ENCODE data around the gene MIB1.

Gene MIB1

DNA sequence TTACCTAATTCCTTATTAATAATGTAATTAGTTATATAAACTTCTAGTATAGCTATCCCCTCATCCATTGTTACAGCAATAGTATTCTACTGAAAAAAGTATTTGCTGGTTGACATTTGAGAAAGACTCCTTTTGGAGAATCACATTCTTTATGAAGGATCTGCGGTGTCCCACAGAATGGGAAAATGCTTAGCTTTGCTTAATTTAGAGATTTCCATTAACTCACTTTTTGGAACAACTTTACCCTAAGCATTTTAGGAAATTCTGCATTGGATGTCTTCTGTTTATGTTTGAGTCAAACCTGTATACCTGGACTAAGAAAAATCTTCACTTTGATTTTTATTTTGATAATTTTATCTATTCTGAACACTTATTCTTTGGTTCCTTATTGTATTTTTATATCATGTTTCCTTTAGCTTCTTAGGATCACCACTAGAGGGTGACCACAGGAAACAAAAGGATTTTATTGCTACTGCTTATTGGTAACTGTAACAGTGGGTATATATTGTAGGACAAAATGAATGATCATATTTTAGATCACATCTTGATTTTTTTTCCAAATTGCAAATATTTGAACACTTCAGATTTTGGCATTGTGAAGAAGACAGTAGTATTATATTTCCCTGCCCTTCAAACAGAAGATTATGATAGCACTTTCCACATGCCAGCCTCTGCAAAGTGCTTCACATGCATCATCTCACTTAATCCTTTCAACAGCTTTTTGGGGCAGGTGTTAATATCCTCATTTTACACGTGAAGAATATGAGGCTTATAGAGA is 79.6 kb downstream of the MIB1 start:
- DNase-seq (ENCODE audit: low read depth), result no peak

- DNase-seq (ENCODE audit: low read depth), result no peak
Observed at GRCh38 chr18:21820811-21821143, 80.2 kb downstream of the MIB1 start.

- DNase-seq (ENCODE audit: low read depth), result no peak
Observed at GRCh38 chr18:21823848-21824247, 83.3 kb downstream of the MIB1 start.

- DNase-seq (ENCODE audit: low read depth), result no peak
Observed at GRCh38 chr18:21826196-21826595, 85.6 kb downstream of the MIB1 start.

DNA sequence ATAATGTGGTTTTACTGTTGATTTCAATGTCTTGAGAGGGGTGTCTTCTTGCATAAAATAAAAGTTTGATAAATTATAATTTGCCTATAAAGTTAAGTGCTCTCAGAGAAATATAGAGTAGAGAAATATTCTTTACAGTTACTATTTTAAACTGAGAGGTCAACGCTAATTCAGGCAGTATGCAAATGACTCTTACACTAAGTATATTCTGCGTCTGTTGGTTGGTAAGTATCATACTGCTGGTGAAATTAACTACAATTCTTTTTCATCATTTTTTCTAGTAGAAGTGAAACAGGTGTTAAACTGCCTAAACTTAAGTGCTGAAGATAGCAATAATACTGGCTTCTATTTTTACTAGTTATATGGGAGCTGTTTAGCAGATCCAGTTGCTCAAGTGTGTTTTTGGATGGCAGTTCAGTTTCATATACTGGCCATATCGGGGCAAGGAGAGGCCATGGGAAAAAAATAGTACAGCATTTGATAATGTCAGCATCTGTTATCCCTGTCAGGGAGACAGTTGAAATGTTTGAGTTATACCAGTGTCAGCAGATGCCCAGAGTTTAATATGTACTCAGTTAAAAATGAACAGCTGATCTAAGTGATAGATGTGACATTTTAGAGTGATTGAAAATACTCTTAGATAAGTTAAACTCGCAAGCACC is 86.2 kb downstream of the MIB1 start:
- DNase-seq (ENCODE audit: low read depth), result no peak

- no peak for DNase-seq (ENCODE audit: low read depth)
Observed at GRCh38 chr18:21830532-21830931, 89.9 kb downstream of the MIB1 start.

DNA sequence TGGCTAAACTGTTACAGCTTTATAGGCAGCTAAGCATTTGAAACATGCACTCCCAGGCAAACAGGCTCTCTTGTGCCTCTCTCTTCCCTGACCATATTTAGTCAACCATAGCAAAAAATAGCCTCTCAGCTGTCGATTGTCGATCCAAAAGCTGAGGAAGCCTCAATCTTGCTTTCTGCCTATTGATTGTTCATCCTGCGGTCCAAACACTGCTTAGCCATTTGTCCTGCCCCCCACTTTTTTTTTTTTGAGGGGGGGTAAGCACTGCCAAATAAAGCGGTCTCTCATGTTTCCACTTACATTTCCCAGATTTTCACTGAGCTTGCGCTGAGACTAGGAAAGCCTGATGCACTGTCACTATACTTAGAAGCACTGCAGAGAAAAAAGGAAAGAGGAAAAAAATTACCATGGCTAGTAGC is 90.8 kb downstream of the MIB1 start:
- DNase-seq (ENCODE audit: low read depth), result no peak

DNA sequence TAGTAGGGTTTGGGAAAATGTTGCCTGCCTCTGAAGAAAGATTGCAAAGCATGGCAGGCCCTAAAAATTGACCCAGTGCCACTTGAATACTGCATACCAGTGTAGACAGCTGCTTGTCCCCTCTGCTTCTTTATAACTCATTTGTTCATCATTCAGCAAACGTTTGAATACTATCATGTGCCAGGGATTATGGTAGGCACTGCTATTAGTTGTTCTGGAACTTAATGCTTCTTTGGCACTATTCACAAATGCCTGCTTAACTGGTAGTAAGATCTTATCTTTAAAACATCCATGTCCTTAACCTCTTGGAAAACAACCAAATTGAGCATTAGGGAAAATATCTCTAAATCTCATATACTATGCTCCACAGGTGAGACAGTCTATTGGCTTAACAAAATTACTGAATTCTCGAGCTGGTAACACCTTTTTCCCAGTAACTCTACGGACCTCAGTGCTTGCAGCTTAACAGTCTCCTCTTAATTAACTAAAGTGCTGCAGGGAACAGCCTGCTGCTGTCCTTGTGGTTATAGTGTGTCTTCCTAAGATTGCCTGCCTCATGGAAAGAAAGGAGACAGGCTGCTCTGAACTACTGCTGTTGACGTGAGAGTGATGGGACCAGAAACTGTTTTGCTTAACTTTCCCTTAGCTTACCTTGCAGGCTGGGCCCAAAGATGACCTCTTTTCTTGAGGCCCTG is 93.2 kb downstream of the MIB1 start:
- no peak for DNase-seq (ENCODE audit: low read depth)

DNA sequence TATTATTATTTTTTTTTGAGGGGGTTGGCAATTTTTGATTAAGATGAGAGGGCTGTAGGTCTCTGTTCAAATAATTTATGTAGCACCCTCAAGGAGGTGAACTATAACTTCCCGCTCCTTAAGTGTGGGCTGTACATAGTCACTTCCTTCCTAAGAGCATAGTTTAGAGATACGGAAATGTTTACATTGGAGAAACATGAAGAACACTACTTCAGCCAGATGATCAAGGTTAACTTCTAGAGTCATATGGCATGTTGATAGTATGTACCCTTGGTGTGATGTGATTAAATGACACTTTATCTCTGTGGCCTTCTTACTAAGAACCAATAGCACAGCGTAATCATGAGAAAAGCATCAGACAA is 93.7 kb downstream of the MIB1 start:
- no peak for DNase-seq (ENCODE audit: low read depth)

- no peak for DNase-seq (ENCODE audit: low read depth)
Observed at GRCh38 chr18:21841570-21841969, 101.0 kb downstream of the MIB1 start.

DNA sequence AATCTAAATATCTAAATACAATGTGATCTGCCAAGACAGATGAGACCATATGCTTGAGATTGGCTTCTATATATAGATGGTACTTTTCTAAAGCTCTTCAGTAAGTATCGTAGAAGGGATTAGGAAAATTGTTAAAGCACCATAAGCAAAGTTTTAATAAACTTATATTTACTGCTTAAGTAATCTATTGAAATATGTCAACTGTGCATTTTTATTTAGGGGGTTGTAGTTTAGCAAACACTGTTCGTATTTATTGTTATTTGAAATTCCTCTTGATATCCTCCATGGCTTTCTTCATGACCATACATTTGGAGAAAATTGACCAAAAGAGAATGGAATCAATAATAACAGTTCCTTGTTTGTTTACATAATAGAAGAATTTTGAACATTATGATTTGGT is 102.7 kb downstream of the MIB1 start:
- DNase-seq (ENCODE audit: low read depth), result no peak

GRCh38 chr18:21851327-21851961 is 110.9 kb downstream of the MIB1 start:
- no peak for DNase-seq (ENCODE audit: low read depth)

DNA sequence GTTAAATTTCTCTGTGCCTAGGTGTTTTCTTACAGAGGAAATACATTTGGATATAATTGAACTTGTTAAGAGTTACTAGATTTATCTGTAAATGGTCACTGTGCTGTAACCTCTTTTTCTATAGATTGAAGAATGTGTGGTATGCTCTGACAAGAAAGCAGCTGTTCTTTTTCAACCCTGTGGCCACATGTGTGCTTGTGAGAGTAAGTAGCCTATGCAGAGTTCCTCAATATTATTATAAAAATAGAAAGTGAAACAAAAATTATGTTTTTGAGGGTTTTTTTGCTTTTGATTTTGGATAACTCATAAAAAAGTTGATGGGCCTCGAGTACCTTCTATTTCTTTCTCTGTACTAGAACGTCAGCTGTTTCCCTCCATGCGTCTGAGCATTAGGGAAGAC is 112.4 kb downstream of the MIB1 start:
- no peak for DNase-seq (ENCODE audit: low read depth)

DNA sequence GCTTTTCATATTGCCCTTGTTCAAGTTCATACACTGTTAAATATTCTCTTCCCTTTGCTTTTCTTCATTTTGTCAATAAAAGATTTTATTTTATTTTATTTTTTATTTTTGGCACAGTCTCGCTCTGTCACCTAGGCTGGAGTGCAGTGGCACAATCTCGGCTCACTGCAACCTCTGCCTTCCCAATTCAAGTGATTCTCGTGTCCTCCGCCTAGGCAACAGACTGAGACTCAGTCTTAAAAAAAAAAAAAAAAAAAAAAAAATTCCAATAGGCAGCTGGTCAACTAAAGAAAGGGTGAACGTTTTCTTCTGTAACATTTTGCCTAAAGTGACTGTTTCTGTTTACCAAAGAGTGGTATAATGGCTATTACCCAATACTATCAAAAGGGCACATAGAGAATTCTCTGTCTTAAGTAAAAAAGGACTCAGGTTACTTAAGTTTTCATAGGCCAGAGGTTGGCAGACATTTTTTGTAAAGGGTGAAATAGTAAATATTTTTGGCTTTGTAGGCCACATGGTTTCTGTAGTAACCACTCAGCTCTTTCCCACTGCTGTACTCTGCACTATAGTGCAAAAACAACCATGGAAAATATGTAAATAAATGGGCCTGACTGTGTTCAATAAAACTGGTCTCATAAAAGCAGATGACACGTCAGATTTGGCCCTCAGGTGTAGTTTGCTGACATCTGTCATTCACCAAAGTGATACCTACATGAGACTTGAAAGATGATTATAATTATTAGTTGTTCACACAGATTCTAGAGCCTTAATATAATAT is 113.4 kb downstream of the MIB1 start:
- no peak for DNase-seq (ENCODE audit: low read depth)

DNA sequence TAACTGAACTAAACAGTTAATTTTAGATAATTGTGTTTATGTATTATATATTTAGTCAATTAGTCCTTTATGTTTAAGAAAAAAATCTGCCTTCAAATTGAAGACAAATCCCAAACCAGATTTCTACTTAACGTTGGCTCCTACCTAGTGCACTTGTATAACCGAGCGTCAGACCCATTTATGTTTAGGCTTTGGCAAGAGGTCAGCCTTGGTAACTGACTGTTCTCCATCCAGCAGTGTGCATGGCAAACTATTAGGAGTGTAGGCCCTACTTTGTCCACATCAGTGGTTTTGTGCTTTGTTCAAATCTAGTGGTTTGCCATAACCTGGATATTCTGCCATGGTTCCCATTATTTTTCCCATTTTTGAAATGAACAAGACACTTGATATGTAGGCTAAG is 114.8 kb downstream of the MIB1 start:
- no peak for DNase-seq (ENCODE audit: low read depth)

DNA sequence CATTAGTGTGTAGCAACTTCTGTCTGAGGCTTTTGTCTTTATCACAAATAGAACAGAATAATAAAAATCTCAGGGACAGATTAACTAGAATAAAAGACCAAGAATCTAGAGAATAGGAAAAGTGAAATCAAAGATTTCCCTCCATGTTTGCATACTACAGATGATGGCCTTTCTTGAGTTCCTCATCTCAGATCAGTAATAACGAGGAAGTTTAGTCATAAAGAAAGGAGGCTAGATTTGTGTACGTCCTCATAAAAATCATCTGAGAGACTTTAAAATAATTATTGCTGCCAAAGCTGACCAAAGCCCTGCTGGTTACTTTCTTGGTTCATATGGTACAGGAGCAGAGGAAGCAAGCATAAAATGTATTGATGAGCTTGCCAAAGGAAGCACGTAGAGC is 117.3 kb downstream of the MIB1 start:
- DNase-seq (ENCODE audit: low read depth), result no peak

DNA sequence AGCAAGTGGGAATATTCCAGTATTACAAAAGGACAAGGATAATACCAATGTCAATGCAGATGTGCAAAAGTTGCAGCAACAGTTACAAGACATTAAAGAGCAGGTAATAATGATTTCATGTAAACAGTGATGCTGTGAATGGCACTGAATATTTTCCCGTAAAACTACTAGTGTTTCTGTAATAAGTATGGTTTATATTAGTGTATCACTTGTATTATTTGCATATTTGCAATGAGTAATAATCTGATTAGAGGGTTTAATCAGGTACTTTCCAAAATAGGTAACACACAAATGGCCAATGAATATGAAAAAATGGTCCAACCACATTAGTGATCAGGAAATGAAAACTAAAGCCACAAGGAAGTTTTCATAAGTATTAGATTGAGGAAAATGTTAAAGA is 118.0 kb downstream of the MIB1 start:
- no peak for DNase-seq (ENCODE audit: low read depth)

GRCh38 chr18:21864386-21864785 is 123.8 kb downstream of the MIB1 start:
- DNase-seq (ENCODE audit: low read depth), result no peak

DNA sequence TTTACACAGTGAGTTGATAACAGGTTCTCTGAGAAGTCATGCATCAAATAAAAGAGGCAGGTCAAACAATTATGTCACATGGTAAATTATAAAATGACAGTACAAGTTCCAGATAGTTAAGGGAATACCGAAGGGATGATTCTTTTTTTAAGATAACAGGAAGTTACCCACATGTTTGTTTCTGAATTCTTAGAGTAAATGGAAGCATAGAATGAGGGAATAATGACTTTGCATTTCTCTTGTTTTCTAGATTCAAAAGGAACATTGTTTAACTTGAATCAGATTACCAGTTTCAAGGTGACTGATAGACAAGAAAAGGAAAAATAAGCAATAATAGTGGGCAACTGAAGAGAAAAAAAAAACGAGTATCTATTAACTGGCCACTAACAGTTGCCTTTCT is 124.5 kb downstream of the MIB1 start:
- no peak for DNase-seq (ENCODE audit: low read depth)

GRCh38 chr18:21868770-21869169 is 128.2 kb downstream of the MIB1 start:
- DNase-seq (ENCODE audit: low read depth), result no peak

DNA sequence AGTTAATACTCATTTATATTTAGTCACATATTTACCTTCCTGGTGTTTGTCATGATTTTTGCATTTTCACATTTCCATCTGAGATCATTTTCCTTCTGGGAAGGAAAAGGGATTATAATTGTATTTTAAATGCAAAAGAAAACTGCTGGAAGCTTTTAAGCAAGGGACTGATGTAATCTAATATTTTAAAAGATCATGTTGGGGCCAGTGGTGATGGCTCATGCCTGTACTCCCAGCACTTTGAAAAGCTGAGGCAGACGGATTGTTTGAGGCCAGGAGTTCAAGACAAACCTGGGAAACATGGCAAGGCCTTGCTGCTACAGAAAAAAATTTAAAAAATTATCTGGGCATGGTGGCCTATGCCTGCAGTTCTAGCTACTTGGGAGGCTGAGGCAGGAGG is 149.0 kb downstream of the MIB1 start:
- DNase-seq (ENCODE audit: low read depth), result no peak
